Ishikawa (cell line): ENCODE results near the gene NFS1.

Experiments used
- CEBPB ChIP-seq: IDR thresholded peaks from 2 replicates; pipeline ENCODE4 v1.6.1; 2012
- CREB1 ChIP-seq: IDR thresholded peaks from 2 replicates; pipeline ENCODE4 v1.6.1; 2012; ENCODE audit warnings: low read depth
- EGR1 ChIP-seq: IDR thresholded peaks from 2 replicates; pipeline ENCODE4 v1.6.1; 2012
- EP300 ChIP-seq: IDR thresholded peaks from 2 replicates; pipeline ENCODE4 v1.6.1; 2012; ENCODE audit warnings: borderline replicate concordance
- FOXM1 ChIP-seq: IDR thresholded peaks from 2 replicates; pipeline ENCODE4 v1.6.1; 2012; ENCODE audit warnings: low read depth, borderline replicate concordance
- MAX ChIP-seq: IDR thresholded peaks from 2 replicates; pipeline ENCODE4 v1.6.1; 2012
- NFIC ChIP-seq: IDR thresholded peaks from 2 replicates; pipeline ENCODE4 v1.6.1; 2012
- RAD21 ChIP-seq: IDR thresholded peaks from 2 replicates; pipeline ENCODE4 v1.6.1; 2012; ENCODE audit warnings: low read depth
- REST ChIP-seq: IDR thresholded peaks from 2 replicates; pipeline ENCODE4 v1.6.1; 2012; ENCODE audit warnings: low read depth, mild to moderate bottlenecking
- TAF1 ChIP-seq: IDR thresholded peaks from 2 replicates; pipeline ENCODE4 v1.6.1; 2012; ENCODE audit warnings: low read depth, mild to moderate bottlenecking
- TCF12 ChIP-seq: IDR thresholded peaks from 2 replicates; pipeline ENCODE4 v1.6.1; 2012; ENCODE audit warnings: low read depth
- TEAD4 ChIP-seq: IDR thresholded peaks from 2 replicates; pipeline ENCODE4 v1.6.1; 2012
- YY1 ChIP-seq: IDR thresholded peaks from 2 replicates; pipeline ENCODE4 v1.6.1; 2012; ENCODE audit warnings: low read depth
- ZBTB7A ChIP-seq: IDR thresholded peaks from 2 replicates; pipeline ENCODE4 v1.6.1; 2012; ENCODE audit warnings: low read depth
- TF ChIP-seq, protein P1 (sequence below): IDR thresholded peaks from 2 replicates; pipeline ENCODE4 v1.6.1; 2012

The NFS1 gene

GRCh38 chr20:35629427-35630145, 69.6 kb downstream of the NFS1 start:
- no peak for TF ChIP-seq REST
- no peak for TF ChIP-seq EGR1
- no peak for TF ChIP-seq CREB1
- TF ChIP-seq RAD21: no peak
- no peak for TF ChIP-seq FOXM1
- TF ChIP-seq ZBTB7A: no peak
- no peak for TF ChIP-seq TCF12

GRCh38 chr20:35627121-35627520, 72.0 kb downstream of the NFS1 start:
- TF ChIP-seq CREB1 (no peak), FOXM1 (no peak), REST (no peak), TEAD4 (no peak), EP300 (no peak), TCF12 (no peak), NFIC (no peak), TAF1 (no peak), EGR1 (no peak), YY1 (no peak), CEBPB (no peak)
- TF ChIP-seq, protein P1, sequence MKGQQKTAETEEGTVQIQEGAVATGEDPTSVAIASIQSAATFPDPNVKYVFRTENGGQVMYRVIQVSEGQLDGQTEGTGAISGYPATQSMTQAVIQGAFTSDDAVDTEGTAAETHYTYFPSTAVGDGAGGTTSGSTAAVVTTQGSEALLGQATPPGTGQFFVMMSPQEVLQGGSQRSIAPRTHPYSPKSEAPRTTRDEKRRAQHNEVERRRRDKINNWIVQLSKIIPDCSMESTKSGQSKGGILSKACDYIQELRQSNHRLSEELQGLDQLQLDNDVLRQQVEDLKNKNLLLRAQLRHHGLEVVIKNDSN: no peak

GRCh38 chr20:35626386-35627001, 72.7 kb downstream of the NFS1 start:
- no peak for TF ChIP-seq TCF12
- TF ChIP-seq TAF1: no peak
- TF ChIP-seq REST: no peak
- TF ChIP-seq RAD21: no peak
- no peak for TF ChIP-seq CREB1
- TF ChIP-seq ZBTB7A: no peak
- TF ChIP-seq EGR1: no peak
- TF ChIP-seq YY1: no peak
- TF ChIP-seq MAX: no peak
- TF ChIP-seq FOXM1: no peak
- no peak for TF ChIP-seq CEBPB
- TF ChIP-seq, protein P1: no peak

- TF ChIP-seq TAF1: no peak
- no peak for TF ChIP-seq MAX
- no peak for TF ChIP-seq TCF12
- TF ChIP-seq FOXM1: no peak
- no peak for TF ChIP-seq ZBTB7A
- no peak for TF ChIP-seq CEBPB
- TF ChIP-seq, protein P1: no peak
- TF ChIP-seq EP300: no peak
- TF ChIP-seq NFIC: no peak
- TF ChIP-seq EGR1: no peak
- no peak for TF ChIP-seq RAD21
- TF ChIP-seq CREB1: no peak
- TF ChIP-seq YY1: no peak
- TF ChIP-seq TEAD4: no peak
- TF ChIP-seq REST: no peak
Measured at GRCh38 chr20:35625584-35626385, 73.4 kb downstream of the NFS1 start.
